HepG2 (cell line): ENCODE results near the gene XPC. TPM values are rescaled to one million over a fixed set of nuclear protein-coding genes. Genes with fewer than 3 reads are reported as not detected.

Experiments used
- ATM ChIP-seq: fragments of 450-650 bp; IDR thresholded peaks from 2 replicates; pipeline ENCODE4 v1.7.1; 2017; ENCODE audit warnings: mild to moderate bottlenecking, borderline replicate concordance
- CREBL2 ChIP-seq: sonication (generic); formaldehyde crosslinking; IDR thresholded peaks from 2 replicates; pipeline ENCODE4 v1.8.1; 2023; ENCODE audit warnings: missing genetic modification reagents, mild to moderate bottlenecking, borderline replicate concordance
- FIP1L1 ChIP-seq: fragments of 200-400 bp; formaldehyde crosslinking; IDR thresholded peaks from 2 replicates; pipeline ENCODE4 v1.6.1; 2018; ENCODE audit warnings: low read depth, mild to moderate bottlenecking, low read length, moderate library complexity, borderline replicate concordance; ENCODE audit not compliant: insufficient read depth
- FOSL1 ChIP-seq: sonication (generic); formaldehyde crosslinking; IDR thresholded peaks from 2 replicates; pipeline ENCODE4 v1.9.0; 2021; ENCODE audit warnings: missing genetic modification reagents, borderline replicate concordance
- GPBP1L1 ChIP-seq: sonication (generic); formaldehyde crosslinking; IDR thresholded peaks from 2 replicates; pipeline ENCODE4 v1.5.0; 2020; ENCODE audit warnings: mild to moderate bottlenecking, missing genetic modification reagents
- GZF1 ChIP-seq: sonication (generic); formaldehyde crosslinking; IDR thresholded peaks from 2 replicates; pipeline ENCODE4 v1.5.1; 2020; ENCODE audit warnings: mild to moderate bottlenecking, missing genetic modification reagents
- JARID2 ChIP-seq: sonication (generic); formaldehyde crosslinking; IDR thresholded peaks from 2 replicates; pipeline ENCODE4 v1.8.1; 2023; ENCODE audit warnings: missing genetic modification reagents, inconsistent platforms; ENCODE audit not compliant: insufficient replicate concordance
- RERE ChIP-seq: IDR thresholded peaks from 2 replicates; pipeline ENCODE4 v1.6.1; 2016; ENCODE audit warnings: low read depth, missing genetic modification reagents, missing compliant biosample characterization
- U2AF1 ChIP-seq: fragments of 200-400 bp; formaldehyde crosslinking; optimal IDR thresholded peaks from 2 replicates; pipeline ENCODE3; 2017; ENCODE audit warnings: mild to moderate bottlenecking, low read depth, low read length
- ZBTB34 ChIP-seq: sonication (generic); formaldehyde crosslinking; IDR thresholded peaks from 2 replicates; pipeline ENCODE4 v1.8.0; 2022; ENCODE audit warnings: mild to moderate bottlenecking, missing genetic modification reagents
- ZFP36 ChIP-seq: fragments of 150-350 bp; IDR thresholded peaks from 2 replicates; pipeline ENCODE4 v1.6.1; 2018; ENCODE audit warnings: borderline replicate concordance, low read length, low read depth; ENCODE audit not compliant: partially characterized antibody
- ZFP41 ChIP-seq: sonication (generic); formaldehyde crosslinking; IDR thresholded peaks from 2 replicates; pipeline ENCODE4 v1.4.0; 2020; ENCODE audit warnings: mild to moderate bottlenecking, missing genetic modification reagents, borderline replicate concordance
- ZNF343 ChIP-seq: sonication (generic); formaldehyde crosslinking; IDR thresholded peaks from 2 replicates; pipeline ENCODE4 v1.4.0; 2020; ENCODE audit warnings: mild to moderate bottlenecking, missing genetic modification reagents
- ZNF383 ChIP-seq: sonication (generic); formaldehyde crosslinking; IDR thresholded peaks from 2 replicates; pipeline ENCODE4 v1.4.0; 2020; ENCODE audit warnings: missing genetic modification reagents, mild to moderate bottlenecking, borderline replicate concordance
- ZNF564 ChIP-seq: sonication (generic); formaldehyde crosslinking; IDR thresholded peaks from 2 replicates; pipeline ENCODE4 v1.8.1; 2023; ENCODE audit warnings: mild to moderate bottlenecking, missing genetic modification reagents
- polyA plus RNA-seq, 8 experiments: library from polyadenylated mRNA; depleted of rRNA in 3 of 8; stranded (reverse) in 7 of 8; unstranded in 1 of 8; fragments of >200 nt; fragmentation: Illumina TruSeq in 4 of 8; extraction: Trizol in 4 of 8; gene quantifications; 2 replicates each; pipeline versions ENCODE4 v1.2.1 to v1.2.3, GENCODE V29; 2011 to 2016; ENCODE audit warnings: low read depth in 4 of 8, missing spikeins in 1 of 8, mixed read lengths in 1 of 8; ENCODE audit not compliant: insufficient read depth in 1 of 8
- total RNA-seq, 5 experiments: library from RNA; depleted of rRNA; stranded (reverse); fragments of >200 nt; fragmentation: Illumina TruSeq; extraction: Trizol; gene quantifications; 2 replicates each; pipeline ENCODE4 v1.2.3, GENCODE V29; 2016; ENCODE audit warnings: low read depth in 1 of 5

Gene XPC
- total and polyA plus RNA-seq, 2 of the 13 experiments (the other 11 are each of a cell fraction or from before 2014, with no cell fraction given), result 9.4 to 24.1 TPM

- TF ChIP-seq GPBP1L1 (CRISPR knock-in tag) (no peak), JARID2 (CRISPR knock-in tag) (peak; percentile 30), CREBL2 (CRISPR knock-in tag) (no peak), ZBTB34 (CRISPR knock-in tag) (no peak), U2AF1 (no peak), FIP1L1 (no peak), ZNF383 (CRISPR knock-in tag) (no peak), ATM (no peak), ZNF564 (no peak), RERE (no peak), ZFP41 (CRISPR knock-in tag) (no peak), GZF1 (CRISPR knock-in tag) (no peak), ZNF343 (CRISPR knock-in tag) (no peak), FOSL1 (CRISPR knock-in tag) (no peak), ZFP36 (no peak)
These were observed 52.1 kb downstream of the XPC start (continued) for GRCh38 chr3:14126017-14126886.
